IMR-90 (cell line): ENCODE measurements around the gene NACC1. TPM values are rescaled to one million over a fixed set of nuclear protein-coding genes. Genes with fewer than 3 reads are reported as not detected.

Experiments used
- ATAC-seq: fragments of 200-7000 bp; cut with Tn5 transposase; 2 replicates; pipeline ENCODE4 v1.9.1; 2020; ENCODE audit warnings: low read depth, mild to moderate bottlenecking, moderate library complexity
- BruUV-seq: library from RNA; stranded (reverse); fragments of 400-500 nt; replicated peaks from 2 replicates; lab custom pipeline; 2021; lab: Mats Ljungman, UMichigan
- CTCF ChIA-PET: fragments of 300-600 bp; formaldehyde crosslinking; extraction: SDS; loops from one replicate; lab custom pipeline; 2021; ENCODE audit warnings: antibody characterized with exemption; lab: Yijun Ruan, JAX
- POLR2A ChIA-PET: fragments of 300-600 bp; sonication (Branson Sonifier 250); formaldehyde crosslinking; loops from one replicate; lab custom pipeline; 2022; ENCODE audit warnings: antibody characterized with exemption; ENCODE audit not compliant: unreplicated experiment; lab: Charles Lee
- DNase-seq: peaks from one replicate; pipeline ENCODE4 v3.0.0; 2013
- H2AFZ ChIP-seq: replicated peaks from 2 replicates; pipeline ENCODE3; 2013; ENCODE audit warnings: low read length, mild to moderate bottlenecking; ENCODE audit not compliant: poor library complexity
- H2AK5ac ChIP-seq: 2 replicates; pipeline ENCODE4 v1.6.1; 2013; ENCODE audit warnings: low read depth, low read length, inconsistent platforms
- H2AK9ac ChIP-seq: replicated peaks from 2 replicates; pipeline ENCODE3; 2013; ENCODE audit warnings: mild to moderate bottlenecking, low read depth, low read length, moderate library complexity; ENCODE audit not compliant: poor library complexity
- H2BK120ac ChIP-seq: 2 replicates; pipeline ENCODE4 v1.6.1; 2013; ENCODE audit warnings: low read depth, low read length, inconsistent platforms
- H2BK15ac ChIP-seq: 3 replicates; pipeline ENCODE4 v1.6.1; 2013; ENCODE audit warnings: low read depth, low read length, inconsistent platforms
- H2BK20ac ChIP-seq: 2 replicates; pipeline ENCODE4 v1.6.1; 2013; ENCODE audit warnings: low read depth, mild to moderate bottlenecking, inconsistent platforms, low read length, moderate library complexity
- H2BK5ac ChIP-seq: 2 replicates; pipeline ENCODE4 v1.6.1; 2013; ENCODE audit warnings: mild to moderate bottlenecking, low read depth, low read length, inconsistent platforms; ENCODE audit not compliant: poor library complexity, severe bottlenecking
- H3K14ac ChIP-seq: replicated peaks from 2 replicates; pipeline ENCODE4 v1.6.1; 2013; ENCODE audit warnings: low read depth, low read length, inconsistent platforms
- H3K18ac ChIP-seq: 2 replicates; pipeline ENCODE4 v1.6.1; 2013; ENCODE audit warnings: low read depth, low read length, control low read depth
- H3K23ac ChIP-seq: 2 replicates; pipeline ENCODE4 v1.6.1; 2013; ENCODE audit warnings: low read depth, low read length, inconsistent platforms
- H3K27ac ChIP-seq: 2 replicates; pipeline ENCODE4 v1.5.1; 2013; ENCODE audit warnings: mild to moderate bottlenecking, control low read depth, low read length; ENCODE audit not compliant: insufficient read depth
- H3K27me3 ChIP-seq: 2 replicates; pipeline ENCODE4 v1.6.1; 2013; ENCODE audit warnings: low read length; ENCODE audit not compliant: control insufficient read depth, insufficient read depth
- H3K36me3 ChIP-seq: 2 replicates; pipeline ENCODE4 v1.6.1; 2013; ENCODE audit warnings: low read length, mixed read lengths; ENCODE audit not compliant: control insufficient read depth, insufficient read depth
- H3K4ac ChIP-seq: 2 replicates; pipeline ENCODE4 v1.6.1; 2013; ENCODE audit warnings: low read depth, low read length, inconsistent platforms
- H3K4me1 ChIP-seq: 2 replicates; pipeline ENCODE4 v1.6.1; 2013; ENCODE audit warnings: low read length, mixed read lengths; ENCODE audit not compliant: control insufficient read depth, insufficient read depth
- H3K4me2 ChIP-seq: 2 replicates; pipeline ENCODE4 v1.6.1; 2013; ENCODE audit warnings: low read depth, mild to moderate bottlenecking, control low read depth, low read length, moderate library complexity
- H3K4me3 ChIP-seq: 2 replicates; pipeline ENCODE4 v1.5.1; 2013; ENCODE audit warnings: low read depth, mild to moderate bottlenecking, control low read depth, low read length, moderate library complexity; ENCODE audit not compliant: insufficient read depth
- H3K56ac ChIP-seq: 2 replicates; pipeline ENCODE4 v1.6.1; 2013; ENCODE audit warnings: low read length, inconsistent platforms; ENCODE audit not compliant: insufficient read depth; ENCODE audit errors: extremely low read depth
- H3K79me1 ChIP-seq, 2 experiments: 2 replicates each; pipeline ENCODE4 v1.6.1; 2013; ENCODE audit warnings: low read length in 2 of 2, inconsistent platforms in 1 of 2, low read depth in 1 of 2
- H3K9ac ChIP-seq: 2 replicates; pipeline ENCODE4 v1.6.1; 2013; ENCODE audit warnings: low read depth, low read length, control low read depth
- H3K9me1 ChIP-seq: 2 replicates; pipeline ENCODE4 v1.6.1; 2013; ENCODE audit warnings: low read length, inconsistent platforms; ENCODE audit not compliant: insufficient read depth
- H3K9me3 ChIP-seq: 2 replicates; pipeline ENCODE4 v1.6.1; 2013; ENCODE audit warnings: low read length; ENCODE audit not compliant: control insufficient read depth, insufficient read depth
- H4K20me1 ChIP-seq: 2 replicates; pipeline ENCODE4 v1.6.1; 2013; ENCODE audit warnings: low read length, inconsistent platforms; ENCODE audit not compliant: insufficient read depth
- H4K5ac ChIP-seq: 2 replicates; pipeline ENCODE4 v1.6.1; 2013; ENCODE audit warnings: mild to moderate bottlenecking, low read depth, low read length, control low read depth
- H4K8ac ChIP-seq, 2 experiments: 2 replicates each; pipeline ENCODE4 v1.6.1; 2013; ENCODE audit warnings: low read depth in 2 of 2, low read length in 2 of 2, control low read depth in 1 of 2, inconsistent platforms in 1 of 2
- H4K91ac ChIP-seq: 2 replicates; pipeline ENCODE4 v1.6.1; 2013; ENCODE audit warnings: low read depth, low read length, inconsistent platforms; ENCODE audit not compliant: insufficient read depth
- BHLHE40 ChIP-seq: fragments of 150-350 bp; IDR thresholded peaks from 2 replicates; pipeline ENCODE4 v1.6.1; 2016; ENCODE audit warnings: mild to moderate bottlenecking, low read depth, low read length
- MXI1 ChIP-seq: IDR thresholded peaks from 2 replicates; pipeline ENCODE4 v1.6.1; 2012; ENCODE audit warnings: low read depth, mild to moderate bottlenecking, low read length, moderate library complexity, borderline replicate concordance
- NFE2L2 ChIP-seq: fragments of 150-350 bp; IDR thresholded peaks from 2 replicates; pipeline ENCODE4 v1.6.1; 2016; ENCODE audit warnings: low read depth, mild to moderate bottlenecking, low read length
- WGBS, 2 experiments: methylation state at CpG; one replicate each; pipeline versions ENCODE4 v1.1.5 to v1.1.7; 2013; ENCODE audit warnings: missing lambda C conversion rate in 2 of 2; ENCODE audit not compliant: insufficient read length in 1 of 2; ENCODE audit errors: extremely low coverage in 2 of 2; 5-methylcytosine and 5-hydroxymethylcytosine counted together
- dilution Hi-C: fragments of 300-500 bp; cut with HindIII; formaldehyde crosslinking; loops from one replicate; pipeline ENCODE4 v1.14.3; 2018; ENCODE audit warnings: low sequenced_read_pairs; ENCODE audit not compliant: unreplicated experiment
- in situ Hi-C: fragments of 300-500 bp; cut with MboI; formaldehyde crosslinking; loops from 3 replicates; pipeline ENCODE4 v1.14.3; 2019; ENCODE audit warnings: low sequenced_read_pairs, inconsistent platforms, mixed read lengths
- intact Hi-C: fragments of 100-400 bp; cut with micrococcal nuclease; formaldehyde crosslinking; loops from 2 replicates; pipeline ENCODE4 v1.10.0; 2022
- polyA plus RNA-seq, 3 experiments: library from polyadenylated mRNA; depleted of rRNA; stranded (reverse); fragments of >200 nt; gene quantifications; 2 replicates each; pipeline ENCODE4 v1.2.3, GENCODE V29; 2012; ENCODE audit warnings: low replicate concordance in 1 of 3
- total RNA-seq: library from RNA; depleted of rRNA; stranded (reverse); fragments of >200 nt; gene quantifications from 2 replicates; pipeline ENCODE4 v1.2.3, GENCODE V29; 2012

The NACC1 gene
- total and polyA plus RNA-seq, 2 of the 4 experiments (the other 2 are of a cell fraction), result 42.5 to 181 TPM

GRCh38 chr19:13097033-13097462 lies 21.0 kb upstream of the NACC1 start (continued):
- TF ChIP-seq MXI1 (no peak), NFE2L2 (no peak)

DNA sequence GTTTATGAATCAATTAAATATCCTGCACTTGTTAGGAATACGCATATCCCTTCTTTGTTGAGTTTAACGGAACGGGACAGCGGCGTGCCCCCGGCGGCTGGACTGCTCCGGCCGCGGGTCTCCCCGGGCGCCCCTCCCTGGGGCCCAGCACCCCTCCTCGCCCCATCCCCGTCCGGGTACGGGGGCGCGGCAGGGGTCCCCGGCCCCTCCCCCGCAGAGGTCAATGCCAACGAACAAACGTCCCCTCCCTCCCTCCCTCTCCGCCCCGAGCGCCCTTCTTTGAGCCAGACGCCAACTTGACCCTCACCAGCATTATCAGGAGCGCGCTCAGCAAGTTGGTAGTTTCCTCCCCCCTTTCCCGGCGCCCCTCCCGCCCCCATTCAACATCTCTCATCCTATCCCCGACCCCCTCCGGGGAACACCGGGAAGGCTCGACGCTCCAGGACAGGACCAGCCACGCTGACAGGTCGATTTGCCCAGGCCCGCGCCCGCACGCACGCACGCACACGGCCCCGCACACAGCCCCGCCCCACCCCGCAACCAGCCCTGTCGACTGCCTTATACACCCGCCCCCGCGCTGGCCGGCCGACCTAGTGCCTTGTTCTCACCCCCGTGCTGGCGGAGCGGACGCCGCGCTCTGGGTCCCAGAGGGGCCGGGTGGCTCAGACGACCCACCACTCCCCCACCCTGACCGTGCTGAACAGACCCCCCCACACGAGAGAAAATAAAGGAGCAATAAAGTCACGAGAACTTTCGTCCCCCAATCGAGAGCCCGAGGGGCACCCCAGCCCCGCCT lies 20.4 kb upstream of the NACC1 start:
- CTCF ChIA-PET, result no interaction called here
- in situ Hi-C loops, result no loop called here
- H3K4me3 ChIP-seq, result no peak overlapping the region

More for the DNA sequence above, 20.4 kb upstream of the NACC1 start:
- Histone ChIP-seq H2AFZ (no peak overlapping the region), H3K4ac (no peak overlapping the region), H3K4me1 (peaks cover 7% of the 10 kb centered on the region), H3K23ac (no peak overlapping the region), H3K9me3 (no peaks in the 10 kb centered on the region), H4K91ac (no peak overlapping the region), H2AK5ac (no peak overlapping the region), H3K79me1 (peaks cover 0 to 17% of the 10 kb centered on the region in 2 experiments; a peak in 1 of 4 replicates), H3K9ac (no peak overlapping the region), H2AK9ac (no peak overlapping the region), H4K8ac (no peak overlapping the region), H2BK5ac (no peak overlapping the region), H3K4me2 (no peak overlapping the region), H3K27ac (no peak overlapping the region), H2BK120ac (no peak overlapping the region), H3K27me3 (no peaks in the 10 kb centered on the region), H3K14ac (no peak overlapping the region), H4K5ac (no peak overlapping the region), H2BK20ac (no peak overlapping the region), H3K18ac (no peak overlapping the region), H4K20me1 (peaks cover 14% of the 10 kb centered on the region), H3K9me1 (0 out of 2 replicates have a peak, but pooled peaks cover 4% of the 10 kb centered on the region), H3K56ac (no peak overlapping the region), H2BK15ac (no peak overlapping the region), H3K36me3 (peaks cover 6% of the 10 kb centered on the region; the same call in 1 of the 2 replicates)
- no peak for ATAC-seq
- DNase-seq, result no peak
- POLR2A ChIA-PET, result no interaction called here
- TF ChIP-seq BHLHE40, result no peak
- intact Hi-C loops (no loop called here), dilution Hi-C loops (no loop called here)
- no TSS peak for BruUV-seq
- WGBS, 2 experiments, result 50% methylated on average over 19 of the region's 69 CpGs; no CpG with 5 or more reads in 1 of the 2 experiments
